A549 treated with Hydrocortisone at 1 μM for 4 hours (cell line): ENCODE results near the gene GUCY2C. TPM values are rescaled to one million over a fixed set of nuclear protein-coding genes. Genes with fewer than 3 reads are reported as not detected.

Experiments
- total RNA-seq: library from RNA; stranded (reverse); fragments of 200-300 nt; extraction: Qiagen RNA extraction; gene quantifications from 5 replicates; pipeline ENCODE4 v1.2.3, GENCODE V29; 2022

Gene GUCY2C
- 0.02 to 0.05 TPM (median 0.03 TPM) in 3 of 5 replicates, not detected in the others for total RNA-seq

GRCh38 chr12:14696265-14696741, at the start of gene GUCY2C:
TSS of gene GUCY2C (minus strand) at chr12:14696599. CDS start at chr12:14696448, 151 bp downstream.

DNA sequence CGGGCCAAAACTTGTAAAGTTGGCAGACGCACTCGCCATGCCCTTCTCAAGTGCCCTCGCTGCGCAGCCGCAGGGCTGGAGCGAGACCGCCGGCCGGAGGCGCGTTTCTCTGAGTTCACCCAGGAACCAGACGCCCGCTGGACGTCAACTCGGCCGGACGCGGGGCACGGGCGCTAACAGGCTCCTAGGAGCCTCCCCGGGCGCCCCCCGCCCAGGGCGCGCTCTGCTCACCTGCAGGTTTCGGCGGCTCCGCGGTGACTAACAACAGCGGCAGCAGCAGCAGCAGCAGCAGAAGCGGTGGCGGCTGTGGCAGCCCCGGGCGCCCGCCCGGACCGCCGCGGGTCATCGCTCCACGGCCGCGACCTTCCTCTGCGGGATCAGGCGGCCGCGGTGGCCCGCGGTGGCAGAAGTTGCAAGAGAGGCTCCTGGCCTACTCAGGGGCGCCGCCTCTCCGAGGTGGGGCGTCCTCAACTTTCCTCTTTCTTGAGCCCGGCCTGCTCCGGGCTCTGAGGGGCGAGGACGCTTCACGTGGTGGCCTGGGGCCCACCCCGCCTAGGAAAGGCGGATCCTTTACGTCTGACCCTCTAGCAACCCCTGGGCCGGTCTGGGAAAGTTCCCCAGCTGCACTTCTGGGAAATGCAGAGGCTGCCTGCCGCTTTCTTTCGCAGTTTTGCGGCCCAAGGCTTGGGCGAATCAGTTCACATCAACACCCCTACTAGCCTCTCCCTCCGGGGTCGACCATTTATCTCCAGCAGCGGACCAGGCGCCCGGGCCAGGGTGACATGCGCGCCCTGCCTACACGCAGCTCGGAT, 128.8 kb downstream of the GUCY2C start, which contains the start of gene PLBD1:
PLBD1 (minus strand) TSS at position 533 of the 812 bp plus-strand sequence; CDS start at position 346, 187 bp downstream.

Other genes starting within 250 kb of the GUCY2C start
- gene PLBD1, start 128.7 kb downstream of the GUCY2C start, total RNA-seq = 4.2 to 5.0 TPM (median 4.6 TPM) in 5 replicates
- 43.7 to 52.8 TPM (median 47.0 TPM) in 5 replicates for gene WBP11, start 106.9 kb upstream of the GUCY2C start, total RNA-seq
- 1.8 to 2.3 TPM (median 2.1 TPM) in 5 replicates for gene C12orf60, start 107.1 kb upstream of the GUCY2C start, total RNA-seq
- gene SMCO3, start 117.6 kb upstream of the GUCY2C start, total RNA-seq = not detected in 5 replicates
- gene ART4, start 146.9 kb upstream of the GUCY2C start, total RNA-seq = not detected in 5 replicates
- 0.08 TPM in 1 of 5 replicates, not detected in the others for gene MGP, start 189.3 kb upstream of the GUCY2C start, total RNA-seq
- not detected in 5 replicates for gene ERP27, start 241.9 kb upstream of the GUCY2C start, total RNA-seq